HL-60 (cell line): ENCODE data around the gene ZNF74.

ENCODE experiments used
- DNase-seq, 2 experiments: peaks; one replicate each; pipeline ENCODE4 v3.0.0-alpha.2; 2010 to 2020; ENCODE audit warnings: low read depth in 1 of 2, low spot score in 1 of 2
- H3K27ac ChIP-seq: fragments of 250-450 bp; sonication (Bioruptor Pico); replicated peaks from 2 replicates; pipeline ENCODE4 v1.5.1; 2020; ENCODE audit warnings: mild to moderate bottlenecking, moderate library complexity
- H3K27me3 ChIP-seq: fragments of 250-450 bp; sonication (Bioruptor Pico); 2 replicates; pipeline ENCODE4 v1.5.1; 2021; ENCODE audit warnings: mild to moderate bottlenecking, moderate library complexity; ENCODE audit not compliant: insufficient read depth, poor library complexity, severe bottlenecking
- H3K4me3 ChIP-seq: replicated peaks from 2 replicates; pipeline ENCODE4 v1.5.1; 2011; ENCODE audit warnings: mild to moderate bottlenecking, control low read depth, low read length; ENCODE audit not compliant: insufficient read depth
- GABPA ChIP-seq: IDR thresholded peaks from 2 replicates; pipeline ENCODE4 v1.6.1; 2012; ENCODE audit warnings: low read depth
- POLR2AphosphoS5 ChIP-seq: IDR thresholded peaks from 2 replicates; pipeline ENCODE4 v1.6.1; 2012; ENCODE audit warnings: low read depth
- SPI1 ChIP-seq: IDR thresholded peaks from 2 replicates; pipeline ENCODE4 v1.6.1; 2012; ENCODE audit warnings: low read depth, mild to moderate bottlenecking, borderline replicate concordance
- TF ChIP-seq, protein P1 (sequence below): IDR thresholded peaks from 2 replicates; pipeline ENCODE4 v1.6.1; 2012; ENCODE audit warnings: low read depth; ENCODE audit not compliant: insufficient replicate concordance
- TF ChIP-seq, protein P2 (sequence below): IDR thresholded peaks from one replicate; pipeline ENCODE4 v1.5.1; 2011; ENCODE audit warnings: low read length, control low read depth, inconsistent platforms; ENCODE audit not compliant: insufficient read depth

ZNF74 gene

DNA sequence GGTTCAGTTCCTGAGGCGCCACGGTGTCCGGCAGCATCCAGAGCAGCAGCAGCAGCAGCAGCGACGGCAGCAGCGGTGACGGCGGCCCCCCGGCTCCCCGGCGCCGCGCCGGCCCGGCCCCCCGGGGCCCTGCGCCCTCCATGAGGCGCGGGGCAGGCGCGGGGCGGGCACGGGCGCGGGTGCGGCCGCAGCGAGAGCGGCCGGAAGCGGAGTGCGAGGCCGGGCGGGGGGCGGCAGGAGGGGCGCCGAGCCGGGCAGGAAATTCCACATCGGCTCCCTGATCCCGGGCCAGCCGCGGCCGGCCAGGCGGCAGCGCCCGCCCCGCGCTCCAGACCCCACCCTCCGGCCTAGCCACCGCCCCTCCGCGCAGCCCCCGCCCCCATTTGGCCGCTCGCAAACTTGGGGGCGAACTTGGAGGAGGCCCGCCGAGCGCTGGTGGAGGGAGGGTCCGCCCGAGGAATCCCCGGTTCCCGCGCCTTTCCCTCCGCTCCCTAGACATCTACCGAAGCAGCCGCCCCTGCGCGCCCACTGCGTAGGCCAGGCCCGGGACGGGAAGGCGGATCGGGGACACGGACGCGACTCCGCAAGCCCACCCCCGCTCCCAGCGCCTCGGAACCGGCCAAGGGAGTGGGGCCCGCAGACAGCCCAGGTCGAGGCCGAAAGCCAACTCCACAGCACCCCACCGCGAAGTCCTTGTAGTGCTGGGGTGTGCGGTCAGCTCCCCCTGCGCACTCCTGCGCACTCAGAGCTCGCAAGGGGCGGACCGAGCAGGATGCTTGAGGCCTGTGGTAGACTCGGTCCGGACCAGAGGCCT lies 43.9 kb downstream of the ZNF74 start, which contains the start of gene SCARF2:
TSS of gene SCARF2 (minus strand) at position 213 of the 814 bp plus-strand sequence. CDS start at position 142, 71 bp downstream.
- Histone ChIP-seq H3K27me3 (peaks cover 56% of the 10 kb centered on the region), H3K27ac (no peak within 1 kb of the TSS), H3K4me3 (no peak within 1 kb of the TSS)
- TF ChIP-seq POLR2AphosphoS5 (no peak), GABPA (no peak), SPI1 (no peak)
- TF ChIP-seq, protein P1, sequence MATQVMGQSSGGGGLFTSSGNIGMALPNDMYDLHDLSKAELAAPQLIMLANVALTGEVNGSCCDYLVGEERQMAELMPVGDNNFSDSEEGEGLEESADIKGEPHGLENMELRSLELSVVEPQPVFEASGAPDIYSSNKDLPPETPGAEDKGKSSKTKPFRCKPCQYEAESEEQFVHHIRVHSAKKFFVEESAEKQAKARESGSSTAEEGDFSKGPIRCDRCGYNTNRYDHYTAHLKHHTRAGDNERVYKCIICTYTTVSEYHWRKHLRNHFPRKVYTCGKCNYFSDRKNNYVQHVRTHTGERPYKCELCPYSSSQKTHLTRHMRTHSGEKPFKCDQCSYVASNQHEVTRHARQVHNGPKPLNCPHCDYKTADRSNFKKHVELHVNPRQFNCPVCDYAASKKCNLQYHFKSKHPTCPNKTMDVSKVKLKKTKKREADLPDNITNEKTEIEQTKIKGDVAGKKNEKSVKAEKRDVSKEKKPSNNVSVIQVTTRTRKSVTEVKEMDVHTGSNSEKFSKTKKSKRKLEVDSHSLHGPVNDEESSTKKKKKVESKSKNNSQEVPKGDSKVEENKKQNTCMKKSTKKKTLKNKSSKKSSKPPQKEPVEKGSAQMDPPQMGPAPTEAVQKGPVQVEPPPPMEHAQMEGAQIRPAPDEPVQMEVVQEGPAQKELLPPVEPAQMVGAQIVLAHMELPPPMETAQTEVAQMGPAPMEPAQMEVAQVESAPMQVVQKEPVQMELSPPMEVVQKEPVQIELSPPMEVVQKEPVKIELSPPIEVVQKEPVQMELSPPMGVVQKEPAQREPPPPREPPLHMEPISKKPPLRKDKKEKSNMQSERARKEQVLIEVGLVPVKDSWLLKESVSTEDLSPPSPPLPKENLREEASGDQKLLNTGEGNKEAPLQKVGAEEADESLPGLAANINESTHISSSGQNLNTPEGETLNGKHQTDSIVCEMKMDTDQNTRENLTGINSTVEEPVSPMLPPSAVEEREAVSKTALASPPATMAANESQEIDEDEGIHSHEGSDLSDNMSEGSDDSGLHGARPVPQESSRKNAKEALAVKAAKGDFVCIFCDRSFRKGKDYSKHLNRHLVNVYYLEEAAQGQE, result no peak
- TF ChIP-seq, protein P2, sequence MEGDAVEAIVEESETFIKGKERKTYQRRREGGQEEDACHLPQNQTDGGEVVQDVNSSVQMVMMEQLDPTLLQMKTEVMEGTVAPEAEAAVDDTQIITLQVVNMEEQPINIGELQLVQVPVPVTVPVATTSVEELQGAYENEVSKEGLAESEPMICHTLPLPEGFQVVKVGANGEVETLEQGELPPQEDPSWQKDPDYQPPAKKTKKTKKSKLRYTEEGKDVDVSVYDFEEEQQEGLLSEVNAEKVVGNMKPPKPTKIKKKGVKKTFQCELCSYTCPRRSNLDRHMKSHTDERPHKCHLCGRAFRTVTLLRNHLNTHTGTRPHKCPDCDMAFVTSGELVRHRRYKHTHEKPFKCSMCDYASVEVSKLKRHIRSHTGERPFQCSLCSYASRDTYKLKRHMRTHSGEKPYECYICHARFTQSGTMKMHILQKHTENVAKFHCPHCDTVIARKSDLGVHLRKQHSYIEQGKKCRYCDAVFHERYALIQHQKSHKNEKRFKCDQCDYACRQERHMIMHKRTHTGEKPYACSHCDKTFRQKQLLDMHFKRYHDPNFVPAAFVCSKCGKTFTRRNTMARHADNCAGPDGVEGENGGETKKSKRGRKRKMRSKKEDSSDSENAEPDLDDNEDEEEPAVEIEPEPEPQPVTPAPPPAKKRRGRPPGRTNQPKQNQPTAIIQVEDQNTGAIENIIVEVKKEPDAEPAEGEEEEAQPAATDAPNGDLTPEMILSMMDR, result no peak
- DNase-seq, result no peak

DNA sequence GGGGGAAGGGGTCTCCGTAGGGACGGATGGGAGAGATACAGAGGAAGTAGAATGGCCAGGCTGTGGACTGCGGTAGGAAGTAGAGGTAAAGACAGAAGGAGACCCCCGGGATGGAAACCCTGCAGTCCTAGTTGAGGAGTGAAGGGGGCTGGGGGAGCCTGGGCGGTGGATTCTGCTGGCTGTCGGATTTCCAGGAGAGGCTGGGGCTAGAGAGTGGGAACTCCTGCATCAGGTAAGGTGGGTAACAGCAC lies 44.4 kb downstream of the ZNF74 start:
- DNase-seq, result no peak
- H3K27ac ChIP-seq, result no peak overlapping the region
- H3K4me3 ChIP-seq, result no peak overlapping the region
- TF ChIP-seq, protein P1, result no peak
- TF ChIP-seq, protein P2, result no peak
- TF ChIP-seq SPI1 (no peak), POLR2AphosphoS5 (no peak), GABPA (no peak)
- H3K27me3 ChIP-seq, result peaks cover 53% of the 10 kb centered on the region

DNA sequence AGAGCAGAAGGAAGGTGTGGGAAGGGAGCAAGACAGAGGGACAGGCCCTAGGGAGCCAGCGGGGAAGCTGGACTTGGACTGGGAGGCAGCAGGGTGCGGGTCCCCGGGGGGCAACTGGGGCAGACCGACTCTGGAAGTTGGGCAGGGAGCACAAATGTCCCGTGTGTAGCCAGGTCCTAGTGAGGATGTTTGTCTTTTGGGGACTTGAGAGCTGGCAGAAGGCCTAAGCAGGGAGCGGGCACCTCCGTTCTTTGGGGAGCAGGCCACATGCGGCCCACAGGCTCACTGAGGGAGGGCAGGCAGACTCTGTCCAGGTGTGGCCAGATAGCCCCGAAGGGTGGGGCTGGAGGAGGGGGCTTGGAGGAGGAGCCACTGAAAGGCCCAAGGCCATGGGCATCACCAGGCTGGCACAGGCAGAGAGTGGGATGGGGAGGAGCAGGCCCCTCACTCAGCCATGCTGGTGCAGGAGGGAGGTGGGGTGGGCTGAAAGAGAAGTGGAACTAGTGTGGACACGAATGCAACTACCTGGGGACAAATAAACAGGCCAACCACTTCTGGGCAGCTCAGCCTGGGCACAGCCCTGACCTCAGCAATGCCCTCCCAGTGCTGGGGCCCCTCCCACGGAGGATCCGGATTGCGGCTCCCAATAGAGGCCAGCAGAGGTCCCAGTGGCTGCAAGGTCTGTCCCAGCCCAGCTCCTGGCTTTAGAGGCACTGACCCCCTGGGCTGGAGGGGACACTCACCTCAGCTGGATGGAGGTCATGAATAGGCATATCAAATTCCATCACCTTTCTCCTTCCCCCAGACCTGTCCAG lies 44.9 kb downstream of the ZNF74 start:
- DNase-seq, result no peak
- H3K4me3 ChIP-seq, result no peak overlapping the region
- TF ChIP-seq, protein P2, result no peak
- TF ChIP-seq SPI1, result no peak
- no peak for TF ChIP-seq POLR2AphosphoS5
- TF ChIP-seq, protein P1, result no peak
- no peak for TF ChIP-seq GABPA

More for the DNA sequence above, 44.9 kb downstream of the ZNF74 start:
- no peak overlapping the region for H3K27ac ChIP-seq
- peaks cover 48% of the 10 kb centered on the region for H3K27me3 ChIP-seq
